PC-9 (cell line): Measurements from ENCODE around the gene B9D1. TPM values are rescaled to one million over a fixed set of nuclear protein-coding genes. Genes with fewer than 3 reads are reported as not detected.

Experiments
- BruUV-seq: library from RNA; stranded (reverse); fragments of 400-500 nt; replicated peaks from 2 replicates; lab custom pipeline; 2021; lab: Mats Ljungman, UMichigan
- CTCF ChIA-PET: fragments of 300-600 bp; sonication (Branson Sonifier 250); formaldehyde crosslinking; loops from one replicate; lab custom pipeline; 2022; ENCODE audit warnings: antibody characterized with exemption; lab: Charles Lee
- POLR2A ChIA-PET: fragments of 300-600 bp; sonication (Branson Sonifier 250); formaldehyde crosslinking; loops from one replicate; lab custom pipeline; 2022; ENCODE audit warnings: antibody characterized with exemption; ENCODE audit not compliant: unreplicated experiment; lab: Charles Lee
- DNase-seq, 2 experiments: peaks; one replicate each; pipeline versions ENCODE4 v3.0.0 to v3.0.0-alpha.2; 2015 to 2022; ENCODE audit warnings: mixed read lengths in 1 of 2
- H2AFZ ChIP-seq: fragments of 200-600 bp; sonication (generic); 2 replicates; pipeline ENCODE4 v1.8.1; 2017; ENCODE audit warnings: antibody characterized with exemption
- H3F3A ChIP-seq: fragments of 200-600 bp; sonication (generic); 2 replicates; pipeline ENCODE4 v1.8.1; 2017; ENCODE audit warnings: antibody characterized with exemption, mild to moderate bottlenecking, low read depth; ENCODE audit not compliant: insufficient read depth
- H3K27ac ChIP-seq: fragments of 200-600 bp; sonication (generic); 2 replicates; pipeline ENCODE4 v1.6.1; 2016; ENCODE audit warnings: mixed run types
- H3K27me3 ChIP-seq: fragments of 200-600 bp; sonication (generic); 2 replicates; pipeline ENCODE4 v1.6.1; 2016; ENCODE audit warnings: low read depth, mixed run types; ENCODE audit not compliant: insufficient read depth
- H3K36me3 ChIP-seq: fragments of 200-600 bp; sonication (generic); 2 replicates; pipeline ENCODE4 v1.6.1; 2016; ENCODE audit warnings: low read depth, mixed run types
- H3K4me1 ChIP-seq: fragments of 200-600 bp; sonication (generic); replicated peaks from 2 replicates; pipeline ENCODE4 v1.6.1; 2016; ENCODE audit warnings: mixed run types; ENCODE audit not compliant: insufficient read depth
- H3K4me2 ChIP-seq: fragments of 200-600 bp; sonication (generic); 2 replicates; pipeline ENCODE4 v1.6.1; 2017; ENCODE audit warnings: mixed run types
- H3K4me3 ChIP-seq: fragments of 200-600 bp; sonication (generic); 2 replicates; pipeline ENCODE4 v1.6.1; 2016; ENCODE audit warnings: mixed run types
- H3K79me2 ChIP-seq: fragments of 200-600 bp; sonication (generic); 2 replicates; pipeline ENCODE4 v1.6.1; 2017; ENCODE audit warnings: low read depth, mixed run types
- H3K9me2 ChIP-seq: fragments of 200-600 bp; sonication (generic); 2 replicates; pipeline ENCODE4 v1.8.1; 2017; ENCODE audit warnings: mild to moderate bottlenecking; ENCODE audit not compliant: insufficient read depth
- H3K9me3 ChIP-seq: fragments of 200-600 bp; sonication (generic); 2 replicates; pipeline ENCODE4 v1.8.1; 2016; ENCODE audit warnings: low read depth; ENCODE audit not compliant: insufficient read depth
- H4K20me1 ChIP-seq: fragments of 200-600 bp; sonication (generic); 2 replicates; pipeline ENCODE4 v1.8.1; 2017; ENCODE audit not compliant: insufficient read depth
- CTCF ChIP-seq: fragments of 200-600 bp; sonication (generic); conservative IDR thresholded peaks from 2 replicates; pipeline ENCODE4 v1.6.1; 2017; ENCODE audit warnings: mixed run types, antibody characterized with exemption, mild to moderate bottlenecking, moderate library complexity
- EZH2 ChIP-seq: fragments of 200-600 bp; sonication (generic); IDR thresholded peaks from 2 replicates; pipeline ENCODE4 v1.8.0; 2017; ENCODE audit warnings: antibody characterized with exemption, low read depth
- intact Hi-C: fragments of 100-400 bp; cut with micrococcal nuclease; formaldehyde crosslinking; loops from one replicate; pipeline ENCODE4 v1.10.0; 2022; ENCODE audit not compliant: unreplicated experiment
- total RNA-seq: library from RNA; stranded (reverse); gene quantifications from 2 replicates; pipeline ENCODE4 v1.2.3, GENCODE V29; 2021

Gene B9D1
- total RNA-seq, 1 experiment from 2014 or later = 40.2 TPM

GRCh38 chr17:19348081-19348650 is 14.4 kb downstream of the B9D1 start:
- Histone ChIP-seq H2AFZ (no peak overlapping the region), H3K27me3 (no peaks in the 10 kb centered on the region), H3F3A (peaks cover 29% of the 10 kb centered on the region), H3K9me2 (no peaks in the 10 kb centered on the region), H3K4me2 (peak overlapping the region; percentile 6), H3K79me2 (no peaks in the 10 kb centered on the region), H3K36me3 (no peaks in the 10 kb centered on the region; the same call in 1 of the 2 replicates), H3K9me3 (no peaks in the 10 kb centered on the region), H3K4me1 (peaks cover 27% of the 10 kb centered on the region), H4K20me1 (no peaks in the 10 kb centered on the region), H3K4me3 (no peak overlapping the region), H3K27ac (peak overlapping the region; percentile 57)
- TF ChIP-seq CTCF (no peak), EZH2 (no peak)
- no TSS peak for BruUV-seq
- intact Hi-C loops = no loop called here
- peak in 1 of 2 experiments; percentile 47 for DNase-seq
- POLR2A ChIA-PET = no interaction called here
- CTCF ChIA-PET = no interaction called here

- Histone ChIP-seq H2AFZ (no peak overlapping the region), H3K4me2 (peak overlapping the region; percentile 18), H3K27me3 (no peaks in the 10 kb centered on the region), H3K79me2 (no peaks in the 10 kb centered on the region), H3F3A (peaks cover 32% of the 10 kb centered on the region), H3K4me3 (no peak overlapping the region), H3K27ac (peak overlapping the region; percentile 57), H3K4me1 (peaks cover 27% of the 10 kb centered on the region), H3K9me3 (no peaks in the 10 kb centered on the region), H4K20me1 (no peaks in the 10 kb centered on the region), H3K9me2 (no peaks in the 10 kb centered on the region), H3K36me3 (no peaks in the 10 kb centered on the region; the same call in 1 of the 2 replicates)
- CTCF ChIA-PET = no interaction called here
- intact Hi-C loops = loop anchor here (1.0 kb wide), 1 partner anchor 20 kb away; no protein-coding TSS in a partner anchor
- DNase-seq = no peak
- POLR2A ChIA-PET = interaction anchor here (0.7 kb wide), 2 partner anchors 47 to 58 kb away, joined by 3 to 4 read pairs; no protein-coding TSS in a partner anchor
- TF ChIP-seq CTCF (no peak), EZH2 (no peak)
- TSS peak; percentile 69 for BruUV-seq
Measured at GRCh38 chr17:19347323-19348080, 15.0 kb downstream of the B9D1 start.

GRCh38 chr17:19346351-19347255 is 15.9 kb downstream of the B9D1 start:
- Histone ChIP-seq H3K4me2 (peak overlapping the region; percentile 18), H3K4me3 (no peak overlapping the region), H4K20me1 (no peaks in the 10 kb centered on the region), H3K9me2 (no peaks in the 10 kb centered on the region), H2AFZ (no peak overlapping the region), H3K79me2 (no peaks in the 10 kb centered on the region), H3K36me3 (no peaks in the 10 kb centered on the region; the same call in 1 of the 2 replicates), H3F3A (peaks cover 32% of the 10 kb centered on the region), H3K4me1 (peaks cover 27% of the 10 kb centered on the region), H3K27me3 (no peaks in the 10 kb centered on the region), H3K27ac (peak overlapping the region; percentile 57), H3K9me3 (no peaks in the 10 kb centered on the region)
- peak; percentile 53 to 73 for DNase-seq
- TF ChIP-seq CTCF = no peak
- no peak for TF ChIP-seq EZH2
- CTCF ChIA-PET = no interaction called here
- TSS peak; percentile 33 for BruUV-seq
- intact Hi-C loops = loop anchor here (1.0 kb wide), 1 partner anchor 19 kb away; no protein-coding TSS in a partner anchor
- POLR2A ChIA-PET = interaction anchor here (0.7 kb wide), 2 partner anchors 46 to 58 kb away, joined by 3 to 4 read pairs; no protein-coding TSS in a partner anchor
